Adrenal gland (tissue), 12 donors: ENCODE results near the gene ANAPC15. TPM values are rescaled to one million over a fixed set of nuclear protein-coding genes. Genes with fewer than 3 reads are reported as not detected.
"Not testable (repeated sequence)": the region's sequence is repeated elsewhere in the genome, so short reads cannot be mapped to it uniquely, and the experiment has no call there.

Source experiments
- DNase-seq, 7 donors: peaks; one replicate each; pipeline ENCODE4 v3.0.0-alpha.2; 2019 to 2020
- H3K27ac ChIP-seq, 5 donors: fragments of 200-600 bp; sonication (generic) in 4 of 5; 1 replicate in 3 of 5; 2 replicates in 2 of 5; pipeline versions ENCODE4 v1.5.1 to v1.8.0; 2016 to 2020; ENCODE audit warnings: mild to moderate bottlenecking in 1 of 5
- H3K27me3 ChIP-seq: fragments of 200-600 bp; 2 replicates; pipeline ENCODE4 v1.8.0; 2021
- H3K36me3 ChIP-seq, 2 donors: fragments of 200-600 bp; replicated peaks in 1 of 2; 1 replicate in 1 of 2; 2 replicates in 1 of 2; pipeline versions ENCODE4 v1.5.1 to v1.8.0; 2018 to 2022
- H3K4me1 ChIP-seq, 2 donors: fragments of 200-600 bp; replicated peaks in 1 of 2; 1 replicate in 1 of 2; 2 replicates in 1 of 2; pipeline versions ENCODE4 v1.5.1 to v1.8.0; 2018 to 2021
- H3K4me3 ChIP-seq, 4 donors: fragments of 200-600 bp; sonication (generic) in 3 of 4; one replicate each; pipeline ENCODE4 v1.5.1; 2016 to 2018
- H3K9me3 ChIP-seq, 3 donors: fragments of 200-600 bp; sonication (generic) in 1 of 3; replicated peaks in 1 of 3; 1 replicate in 2 of 3; 2 replicates in 1 of 3; pipeline versions ENCODE4 v1.5.1 to v1.8.0; 2016 to 2021
- CTCF ChIP-seq, 6 experiments: fragments of 450-650 bp in 4 of 6; fragments of 200-600 bp in 2 of 6; sonication (generic) in 1 of 6; IDR thresholded peaks; 1 replicate in 5 of 6; 2 replicates in 1 of 6; pipeline versions ENCODE4 v1.5.1 to v1.8.0; 2016 to 2021; ENCODE audit warnings: antibody characterized with exemption in 6 of 6, mild to moderate bottlenecking in 2 of 6, moderate library complexity in 1 of 6
- POLR2A ChIP-seq, 2 donors: fragments of 450-650 bp; IDR thresholded peaks; one replicate each; pipeline ENCODE4 v1.6.1; 2017; ENCODE audit warnings: antibody characterized with exemption in 2 of 2, mild to moderate bottlenecking in 2 of 2, moderate library complexity in 1 of 2
- WGBS, 4 donors: extraction: QIAGEN DNeasy Blood & Tissue Kit in 2 of 4; methylation state at CpG; one replicate each; pipeline versions ENCODE4 v1.1.5 to v1.1.7; 2013 to 2017; 5-methylcytosine and 5-hydroxymethylcytosine counted together
- intact Hi-C, 2 donors: fragments of 100-400 bp; cut with DNase I; formaldehyde crosslinking; loops; one replicate each; pipeline versions ENCODE4 v1.14.1 to v1.15.0; 2022 to 2023
- polyA plus RNA-seq, 3 donors: library from polyadenylated mRNA; stranded (reverse); fragments of 200-250 nt in 2 of 3; fragments of 350-450 nt in 1 of 3; fragmentation: Illumina TruSeq in 1 of 3; extraction: RNeasy Lipid Tissue Mini Kit (QIAGEN cat#74804) in 1 of 3; gene quantifications; one replicate each; pipeline ENCODE4 v1.2.3, GENCODE V29; 2013 to 2014
- total RNA-seq, 9 donors: library from RNA; depleted of rRNA in 4 of 9; stranded (reverse); fragments of >200 nt in 4 of 9; fragments of 120-200 nt in 1 of 9; fragmentation: NEBNext Ultra II Directional in 1 of 9; extraction: Animal tissue kit (Norgen Biotek cat#: 25700) in 1 of 9; gene quantifications; one replicate each; pipeline versions ENCODE4 v1.1.0 to v1.2.4, GENCODE V29; 2013 to 2023
- donor health status: healthy with polysubstance abuse.
- donor health status: Bipolar disorder and iron deficiency.
- donor health status: DM: yes; HTN: yes; CAD: no.
- donor health status: DM: no; HTN: no; CAD: no.
- donor health status: DM: no; HTN: no; CAD: no.
- donor health status: DM: yes; HTN: yes; CAD: no.

Gene ANAPC15
- total and polyA plus RNA-seq, 12 donors = 15.3 to 80.0 (median 34.9) TPM

DNA sequence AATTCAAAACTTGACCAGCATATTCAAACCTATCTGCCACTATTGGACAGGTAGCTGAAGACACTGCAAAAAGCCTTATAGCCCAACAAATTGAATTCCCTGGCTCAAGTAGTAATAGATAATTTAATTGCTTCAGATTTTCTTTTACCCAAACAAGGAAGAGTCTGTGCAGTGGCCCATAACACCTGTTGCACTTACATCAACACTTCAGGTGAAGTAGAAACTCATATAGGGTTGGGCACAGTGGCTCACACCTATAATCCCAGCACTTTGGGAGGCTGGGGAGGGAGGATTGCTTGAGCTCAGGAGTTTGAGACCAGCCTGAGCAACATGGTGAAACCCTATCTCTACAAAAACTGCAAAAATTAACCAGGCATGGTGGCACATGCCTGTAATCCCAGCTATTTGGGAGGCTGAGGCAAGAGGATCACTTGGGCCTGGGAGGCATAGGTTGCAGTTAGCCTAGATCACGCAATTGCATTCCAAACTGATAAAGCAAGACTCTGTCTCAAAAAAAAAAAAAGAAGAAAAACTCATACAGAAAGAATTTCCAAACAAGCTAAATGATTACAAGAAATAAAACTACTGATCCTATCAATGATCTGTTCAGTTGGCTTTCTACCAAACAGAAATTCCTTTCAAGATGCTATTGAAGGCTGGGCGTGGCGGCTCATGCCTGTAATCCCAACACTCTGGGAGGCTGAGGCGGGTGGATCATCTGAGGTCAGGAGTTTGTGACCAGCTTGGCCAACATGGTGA is 32.5 kb upstream of the ANAPC15 start:
- intact Hi-C loops = no loop called here
- DNase-seq = no peak
- no peaks in the 10 kb centered on the region for H3K36me3 ChIP-seq
- TF ChIP-seq CTCF (IDR thresholded peaks at IDR 0.05) (no peak), POLR2A (IDR thresholded peaks at IDR 0.05) (no peak)
- 79 to 88% (median 86%) methylated on average over 4 of the region's 4 CpGs for WGBS, 4 donors
- H3K27me3 ChIP-seq = no peaks in the 10 kb centered on the region
- H3K4me3 ChIP-seq = no peak overlapping the region
- H3K9me3 ChIP-seq = no peaks in the 10 kb centered on the region
- H3K27ac ChIP-seq = no peak overlapping the region
- no peaks in the 10 kb centered on the region for H3K4me1 ChIP-seq

GRCh38 chr11:72142543-72142942 is 30.0 kb upstream of the ANAPC15 start:
- H3K4me1 ChIP-seq, H3K36me3 ChIP-seq, H3K9me3 ChIP-seq, H3K4me3 ChIP-seq, H3K27me3 ChIP-seq, intact Hi-C loops, H3K27ac ChIP-seq, DNase-seq: not testable (repeated sequence)
- WGBS, 4 donors = 74 to 86% methylated on average over 1 of the region's 1 CpG; no CpG with 5 or more reads in 2 of the 4 donors

DNA sequence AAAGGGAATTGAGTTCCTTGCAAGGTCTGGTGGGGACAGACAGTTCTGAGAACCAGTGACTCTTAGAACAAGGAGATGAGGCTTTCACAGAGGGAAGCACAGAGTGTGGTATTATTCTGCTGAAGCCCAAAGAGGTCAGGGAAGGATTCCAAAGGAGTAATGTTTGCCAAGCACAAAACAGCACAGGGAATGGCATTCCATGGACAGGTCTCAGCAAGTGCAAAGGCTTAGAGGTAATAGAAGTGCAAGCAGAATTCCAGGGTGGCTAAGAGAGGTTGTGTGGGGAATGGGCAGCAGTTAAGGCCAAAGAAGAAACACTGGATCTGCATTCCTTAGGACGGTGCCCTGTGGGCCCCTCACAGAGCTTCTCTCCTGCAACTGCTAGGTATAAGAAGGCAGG is 29.6 kb upstream of the ANAPC15 start:
- WGBS, 4 donors = 50 to 83% (median 78%) methylated on average over 1 of the region's 1 CpG
- DNase-seq, H3K9me3 ChIP-seq, intact Hi-C loops, H3K4me1 ChIP-seq, H3K4me3 ChIP-seq, H3K27me3 ChIP-seq, H3K36me3 ChIP-seq, H3K27ac ChIP-seq: not testable (repeated sequence)

DNA sequence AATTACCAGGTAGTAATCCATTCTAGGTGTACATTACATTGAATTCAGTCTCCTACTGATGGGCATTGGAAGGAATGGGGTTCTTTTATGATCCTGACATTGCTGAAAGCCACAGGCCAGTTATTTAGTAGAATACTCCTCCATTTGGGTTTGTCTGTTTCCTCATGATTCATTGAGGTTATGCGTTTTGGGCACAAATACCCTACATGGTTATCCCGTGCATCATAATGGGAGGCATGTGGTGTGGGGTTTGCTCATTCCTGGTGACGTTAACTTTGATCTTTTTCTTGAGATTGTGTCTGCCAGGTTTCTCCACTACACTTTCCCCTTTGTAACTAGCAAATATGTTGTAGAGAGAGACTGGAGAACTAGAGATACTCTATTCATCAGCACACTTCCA is 28.6 kb upstream of the ANAPC15 start:
- 74 to 91% (median 87%) methylated on average over 3 of the region's 3 CpGs for WGBS, 4 donors

GRCh38 chr11:72140661-72141060 is 28.2 kb upstream of the ANAPC15 start:
- Histone ChIP-seq H3K27me3 (no peaks in the 10 kb centered on the region), H3K9me3 (no peaks in the 10 kb centered on the region), H3K36me3 (no peaks in the 10 kb centered on the region), H3K4me3 (no peak overlapping the region), H3K4me1 (no peaks in the 10 kb centered on the region), H3K27ac (no peak overlapping the region)
- 100% methylated on average over 2 of the region's 2 CpGs for WGBS, 4 donors
- intact Hi-C loops = no loop called here
- TF ChIP-seq CTCF (IDR thresholded peaks at IDR 0.05) = no peak
- TF ChIP-seq POLR2A (IDR thresholded peaks at IDR 0.05) = no peak
- DNase-seq = no peak

More for the DNA sequence above, 28.6 kb upstream of the ANAPC15 start:
- Histone ChIP-seq H3K9me3 (no peaks in the 10 kb centered on the region), H3K36me3 (no peaks in the 10 kb centered on the region), H3K27ac (no peak overlapping the region), H3K27me3 (no peaks in the 10 kb centered on the region), H3K4me1 (no peaks in the 10 kb centered on the region), H3K4me3 (no peak overlapping the region)
- intact Hi-C loops = no loop called here
- DNase-seq = no peak
- TF ChIP-seq CTCF (IDR thresholded peaks at IDR 0.05) (no peak), POLR2A (IDR thresholded peaks at IDR 0.05) (no peak)
